ENCODE measurements around the gene EXOC2.

DNA sequence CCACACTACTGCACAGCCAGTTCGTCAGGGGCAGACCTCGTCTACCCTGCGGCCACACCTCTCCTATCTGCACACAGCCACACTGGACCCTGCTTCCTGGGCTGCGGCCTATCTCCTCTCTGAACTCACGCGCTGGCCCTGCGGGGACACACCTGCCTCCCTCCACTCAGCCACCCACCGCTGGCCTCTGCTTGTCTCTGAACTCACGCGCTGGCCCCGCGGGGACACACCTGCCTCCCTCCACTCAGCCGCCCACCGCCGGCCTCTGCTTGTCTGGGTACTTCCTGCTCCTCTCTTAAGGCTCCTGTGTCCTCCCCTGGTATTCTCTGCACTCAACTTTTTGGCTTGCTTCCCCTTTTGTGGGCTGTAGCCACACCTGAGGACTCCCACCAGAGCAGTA, 88.4 kb downstream of the EXOC2 start:
- TF ChIP-seq, protein P1, sequence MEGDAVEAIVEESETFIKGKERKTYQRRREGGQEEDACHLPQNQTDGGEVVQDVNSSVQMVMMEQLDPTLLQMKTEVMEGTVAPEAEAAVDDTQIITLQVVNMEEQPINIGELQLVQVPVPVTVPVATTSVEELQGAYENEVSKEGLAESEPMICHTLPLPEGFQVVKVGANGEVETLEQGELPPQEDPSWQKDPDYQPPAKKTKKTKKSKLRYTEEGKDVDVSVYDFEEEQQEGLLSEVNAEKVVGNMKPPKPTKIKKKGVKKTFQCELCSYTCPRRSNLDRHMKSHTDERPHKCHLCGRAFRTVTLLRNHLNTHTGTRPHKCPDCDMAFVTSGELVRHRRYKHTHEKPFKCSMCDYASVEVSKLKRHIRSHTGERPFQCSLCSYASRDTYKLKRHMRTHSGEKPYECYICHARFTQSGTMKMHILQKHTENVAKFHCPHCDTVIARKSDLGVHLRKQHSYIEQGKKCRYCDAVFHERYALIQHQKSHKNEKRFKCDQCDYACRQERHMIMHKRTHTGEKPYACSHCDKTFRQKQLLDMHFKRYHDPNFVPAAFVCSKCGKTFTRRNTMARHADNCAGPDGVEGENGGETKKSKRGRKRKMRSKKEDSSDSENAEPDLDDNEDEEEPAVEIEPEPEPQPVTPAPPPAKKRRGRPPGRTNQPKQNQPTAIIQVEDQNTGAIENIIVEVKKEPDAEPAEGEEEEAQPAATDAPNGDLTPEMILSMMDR (conservative IDR thresholded peaks at IDR 0.05; ENCODE audit: low read length), result no peak
- TF ChIP-seq EZH2phosphoT487 (IDR thresholded peaks at IDR 0.05; ENCODE audit: borderline replicate concordance, low read depth, low read length), result no peak

All from OCI-LY7 (cell line).